Neuron (in vitro differentiated cells): ENCODE results near the gene ARHGAP18.
"Not testable (repeated sequence)": the region's sequence is repeated elsewhere in the genome, so short reads cannot be mapped to it uniquely, and the experiment has no call there.

Source experiments
- H2AFZ ChIP-seq: one replicate; pipeline ENCODE4 v1.6.1; 2013; ENCODE audit warnings: low read depth, mild to moderate bottlenecking, inconsistent platforms, low read length, moderate library complexity
- H3K27me3 ChIP-seq: one replicate; pipeline ENCODE4 v1.6.1; 2013; ENCODE audit warnings: low read length; ENCODE audit not compliant: insufficient read depth
- H3K36me3 ChIP-seq: one replicate; pipeline ENCODE4 v1.6.1; 2013; ENCODE audit warnings: low read length; ENCODE audit not compliant: insufficient read depth
- H3K4me1 ChIP-seq: one replicate; pipeline ENCODE4 v1.6.1; 2013; ENCODE audit warnings: low read length; ENCODE audit not compliant: insufficient read depth
- H3K4me3 ChIP-seq: 2 replicates; pipeline ENCODE4 v1.5.1; 2013; ENCODE audit warnings: mild to moderate bottlenecking, low read length, moderate library complexity
- H3K9me3 ChIP-seq: one replicate; pipeline ENCODE4 v1.6.1; 2013; ENCODE audit warnings: low read length

The ARHGAP18 gene

DNA sequence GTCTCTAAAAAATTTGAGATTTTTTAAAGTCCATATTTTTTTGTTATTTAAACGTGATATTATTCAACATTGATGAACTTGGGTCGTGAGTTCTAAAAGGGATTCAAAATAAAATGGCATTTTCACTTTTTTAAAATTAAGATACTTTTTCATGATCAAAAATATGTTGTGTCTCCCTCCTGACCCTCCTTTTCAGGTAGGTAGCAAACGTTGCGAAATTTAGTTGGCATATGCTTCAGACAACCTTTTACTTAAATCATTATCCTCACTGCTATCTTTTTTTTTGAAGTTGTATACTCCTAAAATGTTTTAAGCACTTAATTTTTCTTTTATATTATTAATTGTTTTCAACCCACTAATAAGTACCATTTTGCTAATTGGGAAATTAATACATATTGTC lies 133.5 kb downstream of the ARHGAP18 start:
- Histone ChIP-seq H2AFZ (no peak overlapping the region), H3K4me3 (no peak overlapping the region), H3K9me3 (no peaks in the 10 kb centered on the region), H3K36me3 (no peaks in the 10 kb centered on the region), H3K4me1 (no peaks in the 10 kb centered on the region), H3K27me3 (no peaks in the 10 kb centered on the region)

DNA sequence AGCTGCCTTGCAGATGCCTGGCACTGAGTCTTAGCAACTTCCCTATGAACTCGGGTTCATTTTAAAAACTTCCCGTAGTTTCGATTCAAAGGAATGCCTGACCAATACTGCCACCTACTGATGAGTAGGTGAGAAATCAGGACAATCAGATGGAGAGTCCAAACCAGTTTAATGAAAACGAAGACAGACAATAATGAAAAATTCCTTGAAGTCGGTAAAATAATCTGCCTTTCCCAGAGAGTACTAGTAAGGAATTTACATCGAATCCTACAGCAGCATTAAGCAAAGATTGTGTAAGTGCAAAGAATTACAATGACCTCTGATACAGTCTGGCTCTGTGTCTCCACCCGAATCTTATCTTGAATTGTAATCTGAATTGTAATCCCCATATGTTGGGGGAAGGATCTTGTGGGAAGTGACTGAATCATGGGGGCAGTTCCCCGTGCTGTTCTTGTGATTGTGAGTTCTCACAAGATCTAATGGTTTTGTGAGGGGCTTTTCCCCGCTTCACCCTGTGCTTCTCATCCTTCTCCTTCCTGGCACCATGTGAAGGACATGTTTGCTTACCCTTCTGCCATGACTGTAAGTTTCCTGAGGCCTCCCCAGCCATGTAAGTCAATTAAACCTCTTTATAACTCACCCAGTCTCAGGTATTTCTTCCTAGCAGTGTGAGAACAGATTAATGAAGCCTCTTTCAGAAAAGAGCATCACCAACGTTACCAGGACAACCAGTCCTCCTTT lies 134.4 kb downstream of the ARHGAP18 start:
- no peaks in the 10 kb centered on the region for H3K4me1 ChIP-seq
- H3K36me3 ChIP-seq: no peaks in the 10 kb centered on the region
- H3K27me3 ChIP-seq: no peaks in the 10 kb centered on the region
- no peaks in the 10 kb centered on the region for H3K9me3 ChIP-seq
- H3K4me3 ChIP-seq: no peak overlapping the region
- H2AFZ ChIP-seq: no peak overlapping the region

DNA sequence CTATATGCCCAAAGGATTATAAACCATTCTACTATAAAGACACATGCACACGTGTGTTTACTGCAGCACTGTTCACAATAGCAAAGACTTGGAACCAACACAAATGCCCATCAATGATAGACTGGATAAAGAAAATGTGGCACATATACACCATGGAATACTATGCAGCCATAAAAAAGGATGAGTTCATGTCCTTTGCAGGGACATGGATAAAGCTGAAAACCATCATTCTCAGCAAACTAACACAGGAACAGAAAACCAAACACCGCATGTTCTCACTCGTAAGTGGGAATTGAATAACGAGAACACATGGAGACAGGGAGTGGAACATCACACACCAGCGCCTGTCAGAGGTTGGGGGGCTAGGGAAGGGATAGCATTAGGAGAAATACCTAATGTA lies 135.4 kb downstream of the ARHGAP18 start:
- H3K27me3 ChIP-seq, H2AFZ ChIP-seq, H3K4me1 ChIP-seq, H3K36me3 ChIP-seq, H3K4me3 ChIP-seq, H3K9me3 ChIP-seq: not testable (repeated sequence)

DNA sequence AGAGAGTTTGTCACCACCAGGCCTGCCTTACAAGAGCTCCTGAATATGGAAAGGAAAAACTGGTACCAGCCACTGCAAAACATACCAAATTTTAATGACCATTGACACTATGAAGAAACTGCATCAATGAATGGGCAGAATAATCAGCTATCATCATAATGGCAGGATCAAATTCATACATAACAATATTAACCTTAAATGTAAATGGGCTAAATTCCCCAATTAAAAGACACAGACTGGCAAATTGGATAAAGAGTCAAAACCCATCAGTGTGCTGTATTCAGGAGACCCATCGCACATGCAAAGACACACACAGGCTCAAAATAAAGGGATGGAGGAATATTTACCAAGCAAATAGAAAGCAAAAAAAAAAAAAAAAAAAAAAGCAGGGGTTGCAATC lies 139.0 kb downstream of the ARHGAP18 start:
- not testable (repeated sequence) for H3K36me3 ChIP-seq, H3K27me3 ChIP-seq, H3K4me3 ChIP-seq, H3K4me1 ChIP-seq, H3K9me3 ChIP-seq, H2AFZ ChIP-seq

DNA sequence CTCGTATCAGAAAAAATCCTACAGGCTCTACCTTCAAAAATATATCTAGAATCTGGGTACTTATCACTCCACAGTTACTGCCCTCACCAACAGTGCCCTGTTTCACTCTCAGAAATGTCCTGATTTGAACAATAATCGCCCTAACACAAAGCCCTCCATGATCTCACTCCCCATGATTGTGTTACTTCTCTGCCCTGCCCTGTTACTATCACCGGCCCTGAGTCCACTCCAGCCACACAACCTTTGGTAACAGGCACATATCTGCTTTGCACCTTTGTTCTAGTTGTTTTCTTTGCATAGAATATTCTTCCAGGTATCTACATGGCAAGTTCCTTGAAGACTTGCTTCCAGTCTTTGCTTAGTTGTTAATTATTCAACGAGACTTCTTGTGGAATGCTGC lies 142.0 kb downstream of the ARHGAP18 start:
- no peak overlapping the region for H2AFZ ChIP-seq
- H3K9me3 ChIP-seq: no peaks in the 10 kb centered on the region
- peaks cover 2% of the 10 kb centered on the region for H3K4me1 ChIP-seq
- H3K27me3 ChIP-seq: no peaks in the 10 kb centered on the region
- H3K4me3 ChIP-seq: no peak overlapping the region
- no peaks in the 10 kb centered on the region for H3K36me3 ChIP-seq

DNA sequence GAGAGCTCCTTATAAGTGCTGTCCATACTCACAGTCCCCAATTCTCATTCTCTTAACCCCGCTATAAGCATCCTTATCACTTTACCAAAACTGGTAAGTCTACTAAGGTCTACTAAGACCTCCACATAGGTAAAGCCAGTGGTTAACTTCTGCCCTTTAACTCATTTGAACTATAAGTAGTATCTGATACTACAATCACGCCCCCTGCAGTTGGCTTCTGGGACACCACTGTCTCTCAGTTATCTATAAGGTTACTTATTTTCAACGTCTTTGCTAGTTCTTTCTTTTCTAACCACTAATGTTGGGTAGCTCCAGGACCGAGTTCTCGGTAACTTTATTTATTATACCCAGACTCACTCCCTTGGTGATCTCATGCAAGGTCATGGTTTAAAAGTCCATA lies 142.6 kb downstream of the ARHGAP18 start:
- H3K9me3 ChIP-seq: no peaks in the 10 kb centered on the region
- H3K4me3 ChIP-seq: no peak overlapping the region
- no peaks in the 10 kb centered on the region for H3K27me3 ChIP-seq
- H3K4me1 ChIP-seq: peaks cover 2% of the 10 kb centered on the region
- H2AFZ ChIP-seq: no peak overlapping the region
- H3K36me3 ChIP-seq: no peaks in the 10 kb centered on the region

DNA sequence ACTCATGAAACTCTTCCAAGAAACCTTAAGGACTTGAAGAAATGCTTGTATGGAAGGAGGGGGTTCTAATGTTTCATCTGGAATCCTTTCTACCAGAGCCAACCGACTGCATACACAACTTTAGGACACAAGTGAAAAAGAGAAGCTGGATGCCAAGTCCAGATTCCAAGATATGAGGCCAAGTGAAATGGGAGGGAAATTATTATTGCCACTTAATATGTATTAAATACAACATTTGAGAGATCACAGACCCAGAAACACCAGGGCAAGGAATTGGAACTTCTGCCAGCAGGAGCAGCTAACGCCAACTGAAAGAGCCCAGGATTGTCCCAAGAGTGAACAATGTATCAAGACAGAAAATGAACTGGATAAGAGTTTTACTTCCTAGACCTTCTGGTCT lies 144.2 kb downstream of the ARHGAP18 start:
- no peak overlapping the region for H3K4me3 ChIP-seq
- no peaks in the 10 kb centered on the region for H3K9me3 ChIP-seq
- H3K36me3 ChIP-seq: no peaks in the 10 kb centered on the region
- no peak overlapping the region for H2AFZ ChIP-seq
- no peaks in the 10 kb centered on the region for H3K27me3 ChIP-seq
- peaks cover 2% of the 10 kb centered on the region for H3K4me1 ChIP-seq

DNA sequence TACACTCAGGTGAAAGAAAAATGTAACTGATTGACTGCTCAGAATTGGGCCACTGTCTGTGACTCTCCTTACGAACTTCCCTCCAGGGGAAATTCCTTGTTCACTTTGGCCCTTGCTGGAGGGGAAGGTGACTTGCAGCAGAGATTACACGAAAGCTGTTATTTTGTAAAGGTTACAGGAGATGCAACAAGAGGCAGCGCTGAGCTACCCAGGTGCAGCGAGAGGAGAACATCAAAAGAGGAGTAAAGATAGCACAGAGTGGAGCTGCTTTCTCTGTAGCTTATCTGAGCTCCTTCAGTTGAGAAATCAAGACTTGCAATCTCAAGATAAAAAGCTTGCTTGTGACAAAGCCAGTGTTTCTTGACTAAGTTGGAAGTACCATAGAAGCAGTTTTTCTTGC lies 144.6 kb downstream of the ARHGAP18 start:
- no peak overlapping the region for H3K4me3 ChIP-seq
- H3K4me1 ChIP-seq: peaks cover 2% of the 10 kb centered on the region
- H3K36me3 ChIP-seq: no peaks in the 10 kb centered on the region
- H2AFZ ChIP-seq: no peak overlapping the region
- no peaks in the 10 kb centered on the region for H3K9me3 ChIP-seq
- no peaks in the 10 kb centered on the region for H3K27me3 ChIP-seq

DNA sequence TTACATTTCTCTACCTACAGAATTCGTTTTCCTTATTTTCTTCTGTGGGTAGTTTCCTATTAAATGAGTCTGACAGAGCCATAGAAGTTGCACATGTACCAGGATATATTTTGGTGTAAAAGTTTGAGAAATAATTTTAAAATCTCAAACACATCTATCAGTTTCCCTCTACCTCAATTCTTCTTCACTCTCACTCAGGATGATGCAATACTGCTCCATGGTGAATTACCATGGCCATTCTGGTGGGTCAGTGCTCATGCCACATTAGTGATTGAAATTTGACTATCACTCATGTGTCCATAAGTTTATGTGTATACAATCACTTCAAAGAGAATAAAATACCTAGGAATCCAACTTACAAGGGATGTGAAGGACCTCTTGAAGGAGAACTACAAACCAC lies 151.7 kb downstream of the ARHGAP18 start:
- Histone ChIP-seq H3K27me3 (no peaks in the 10 kb centered on the region), H3K9me3 (no peaks in the 10 kb centered on the region), H3K4me3 (no peak overlapping the region), H3K36me3 (no peaks in the 10 kb centered on the region), H3K4me1 (no peaks in the 10 kb centered on the region), H2AFZ (no peak overlapping the region)

DNA sequence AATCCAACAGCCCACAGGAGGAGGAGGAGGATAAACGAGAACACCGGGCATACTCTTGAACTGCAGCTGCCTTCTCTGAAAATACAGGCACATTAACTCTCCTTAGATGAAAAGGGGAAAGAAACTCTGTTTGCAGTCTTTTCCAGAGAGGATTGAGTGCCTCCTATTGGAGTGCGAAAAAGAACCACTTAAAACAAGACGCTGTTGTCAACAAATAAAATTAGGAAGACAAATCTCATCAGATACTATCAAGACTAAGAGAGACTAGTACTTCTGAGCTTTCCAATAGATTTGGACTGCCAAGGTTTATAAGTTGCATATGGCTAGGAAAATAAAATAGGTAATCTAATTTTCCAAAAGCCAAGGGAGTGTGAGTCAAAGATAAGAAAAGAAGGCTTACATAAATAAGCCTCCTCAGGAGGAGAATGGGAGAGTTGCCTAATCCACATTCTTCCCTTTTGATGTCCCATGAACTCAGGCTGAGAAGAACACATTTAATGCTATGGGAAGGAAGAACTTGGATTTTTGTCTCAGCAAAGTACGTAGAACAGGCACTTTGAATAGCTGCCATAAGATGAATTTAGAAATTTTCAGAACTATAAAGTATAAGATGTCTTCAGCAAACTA lies 154.7 kb downstream of the ARHGAP18 start:
- Histone ChIP-seq H3K27me3 (no peaks in the 10 kb centered on the region), H3K9me3 (no peaks in the 10 kb centered on the region), H3K4me1 (no peaks in the 10 kb centered on the region), H3K36me3 (no peaks in the 10 kb centered on the region), H2AFZ (no peak overlapping the region), H3K4me3 (no peak overlapping the region)

DNA sequence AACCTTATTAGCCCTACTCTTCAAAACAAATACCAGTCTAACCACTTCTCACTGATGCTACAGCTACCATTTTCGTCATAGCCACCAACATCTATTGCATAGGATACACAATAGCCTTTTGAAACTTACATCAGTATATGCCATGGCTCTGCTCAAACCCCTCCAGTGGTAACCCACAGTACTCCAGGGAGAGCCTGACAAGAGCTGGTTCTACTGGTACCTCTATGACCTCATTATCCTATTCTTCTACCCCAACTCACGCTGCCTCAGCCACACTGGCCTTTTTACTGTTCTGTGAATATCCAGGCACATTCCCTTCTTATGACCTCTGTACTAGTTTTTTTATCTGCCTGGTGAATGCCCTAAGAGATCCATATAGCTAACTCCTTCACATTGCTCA lies 157.6 kb downstream of the ARHGAP18 start:
- Histone ChIP-seq H3K36me3 (no peaks in the 10 kb centered on the region), H3K4me3 (no peak overlapping the region), H2AFZ (no peak overlapping the region)

DNA sequence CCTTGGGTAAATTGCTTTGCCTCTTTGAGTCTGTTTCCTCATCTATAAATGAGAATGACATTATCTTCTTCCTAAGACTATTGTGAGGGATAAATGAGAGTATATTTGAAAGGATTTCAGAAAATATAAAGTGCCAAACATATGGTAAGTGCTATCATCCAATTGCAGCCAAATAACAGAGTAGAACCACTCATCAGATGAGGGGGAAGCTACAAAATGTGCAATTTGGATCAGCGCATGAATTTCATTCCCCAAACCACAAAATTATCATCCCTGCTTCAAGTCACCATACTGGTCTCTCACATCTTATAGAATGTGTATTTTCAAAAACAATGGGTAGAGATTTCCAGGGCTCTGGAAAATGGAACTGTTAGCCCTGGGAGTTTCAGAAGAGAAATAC lies 158.5 kb downstream of the ARHGAP18 start:
- Histone ChIP-seq H3K9me3 (no peaks in the 10 kb centered on the region), H2AFZ (no peak overlapping the region), H3K4me3 (no peak overlapping the region), H3K27me3 (no peaks in the 10 kb centered on the region), H3K4me1 (no peaks in the 10 kb centered on the region), H3K36me3 (no peaks in the 10 kb centered on the region)

More for the DNA sequence above, 157.6 kb downstream of the ARHGAP18 start:
- no peaks in the 10 kb centered on the region for H3K9me3 ChIP-seq
- H3K27me3 ChIP-seq: no peaks in the 10 kb centered on the region
- no peaks in the 10 kb centered on the region for H3K4me1 ChIP-seq

DNA sequence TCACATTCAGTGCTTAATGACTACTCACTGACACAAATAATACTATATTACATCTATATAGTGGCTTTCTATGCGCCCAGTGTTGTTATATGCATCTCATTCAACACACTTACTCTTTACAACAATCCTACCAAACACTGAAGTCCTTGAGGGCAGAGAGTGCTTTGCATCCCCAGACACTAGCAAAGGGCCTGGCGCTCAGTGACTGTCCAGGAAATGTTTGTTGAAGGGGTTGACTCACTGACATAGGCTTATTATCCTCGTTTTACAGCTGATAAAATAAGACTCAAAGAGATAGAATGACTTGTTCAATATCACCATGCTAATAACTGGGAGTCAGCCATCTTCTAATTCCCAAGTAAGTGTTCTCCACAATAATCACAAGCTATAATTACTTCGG lies 163.3 kb downstream of the ARHGAP18 start:
- H3K36me3 ChIP-seq: no peaks in the 10 kb centered on the region
- H3K9me3 ChIP-seq: no peaks in the 10 kb centered on the region
- H3K4me1 ChIP-seq: no peaks in the 10 kb centered on the region
- H3K4me3 ChIP-seq: no peak overlapping the region
- H2AFZ ChIP-seq: no peak overlapping the region
- no peaks in the 10 kb centered on the region for H3K27me3 ChIP-seq
